ENCODE measurements around the gene TRAPPC8. TPM values are rescaled to one million over a fixed set of nuclear protein-coding genes. Genes with fewer than 3 reads are reported as not detected.

TRAPPC8 gene
- total RNA-seq, 2 experiments from 2014 or later: 22.8 to 23.4 TPM

- CTCF ChIA-PET (ENCODE audit: unreplicated experiment): no interaction called here
- no peaks in the 10 kb centered on the region for H4K20me1 ChIP-seq (ENCODE audit: insufficient read depth, low read length)
- no peaks in the 10 kb centered on the region for H3K4me1 ChIP-seq (ENCODE audit: insufficient read depth, low read length, poor library complexity, severe bottlenecking)
- no peaks in the 10 kb centered on the region for H3K9me2 ChIP-seq (ENCODE audit: insufficient read depth, low read length)
- H2AFZ ChIP-seq (ENCODE audit: low read length): no peak overlapping the region
- no TSS peak for BruUV-seq (replicated peaks)
- TF ChIP-seq EZH2phosphoT487 (IDR thresholded peaks at IDR 0.05; ENCODE audit: borderline replicate concordance, low read depth, low read length) (no peak), CTCF (conservative IDR thresholded peaks at IDR 0.05; ENCODE audit: low read length) (no peak)
- no peaks in the 10 kb centered on the region for H3K36me3 ChIP-seq (ENCODE audit: insufficient read depth, low read length)
- POLR2A ChIA-PET: no interaction called here
- no peak overlapping the region for H3K4me2 ChIP-seq (ENCODE audit: low read length)
- H3K27ac ChIP-seq (ENCODE audit: low read depth, low read length, poor library complexity, severe bottlenecking): no peak overlapping the region
- intact Hi-C loops (cut with micrococcal nuclease; ENCODE audit: unreplicated experiment): no loop called here
- H3K79me2 ChIP-seq (ENCODE audit: insufficient read depth, low read depth, low read length): no peaks in the 10 kb centered on the region
- no peaks in the 10 kb centered on the region for H3K9me3 ChIP-seq (ENCODE audit: low read length)
- no peak overlapping the region for H3K4me3 ChIP-seq (ENCODE audit: low read depth, low read length, poor library complexity, severe bottlenecking)
- DNase-seq (ENCODE audit: low spot score): no peak
Measured at GRCh38 chr18:31793531-31793930, 149.4 kb downstream of the TRAPPC8 start.

GRCh38 chr18:31792580-31792911, 150.4 kb downstream of the TRAPPC8 start:
- no TSS peak for BruUV-seq (replicated peaks)
- Histone ChIP-seq H3K9me2 (ENCODE audit: insufficient read depth, low read length) (no peaks in the 10 kb centered on the region), H3K9me3 (ENCODE audit: low read length) (no peaks in the 10 kb centered on the region), H3K79me2 (ENCODE audit: insufficient read depth, low read depth, low read length) (no peaks in the 10 kb centered on the region), H3K4me3 (ENCODE audit: low read depth, low read length, poor library complexity, severe bottlenecking) (no peak overlapping the region), H3K36me3 (ENCODE audit: insufficient read depth, low read length) (no peaks in the 10 kb centered on the region), H3K4me2 (ENCODE audit: low read length) (no peak overlapping the region), H4K20me1 (ENCODE audit: insufficient read depth, low read length) (no peaks in the 10 kb centered on the region), H3K4me1 (ENCODE audit: insufficient read depth, low read length, poor library complexity, severe bottlenecking) (no peaks in the 10 kb centered on the region), H2AFZ (ENCODE audit: low read length) (no peak overlapping the region), H3K27ac (ENCODE audit: low read depth, low read length, poor library complexity, severe bottlenecking) (no peak overlapping the region)
- TF ChIP-seq CTCF (conservative IDR thresholded peaks at IDR 0.05; ENCODE audit: low read length) (no peak), EZH2phosphoT487 (IDR thresholded peaks at IDR 0.05; ENCODE audit: borderline replicate concordance, low read depth, low read length) (no peak)
- ChIA-PET POLR2A (interaction anchor here (0.6 kb wide), 1 partner anchor 286 kb away, joined by 3 read pairs; no protein-coding TSS in a partner anchor), CTCF (ENCODE audit: unreplicated experiment) (no interaction called here)
- DNase-seq (ENCODE audit: low spot score): no peak
- intact Hi-C loops (cut with micrococcal nuclease; ENCODE audit: unreplicated experiment): no loop called here

GRCh38 chr18:31791817-31792579, 150.9 kb downstream of the TRAPPC8 start:
- Histone ChIP-seq H3K79me2 (ENCODE audit: insufficient read depth, low read depth, low read length) (no peaks in the 10 kb centered on the region), H3K4me1 (ENCODE audit: insufficient read depth, low read length, poor library complexity, severe bottlenecking) (no peaks in the 10 kb centered on the region), H4K20me1 (ENCODE audit: insufficient read depth, low read length) (no peaks in the 10 kb centered on the region), H2AFZ (ENCODE audit: low read length) (no peak overlapping the region), H3K4me3 (ENCODE audit: low read depth, low read length, poor library complexity, severe bottlenecking) (no peak overlapping the region), H3K4me2 (ENCODE audit: low read length) (no peak overlapping the region), H3K9me3 (ENCODE audit: low read length) (no peaks in the 10 kb centered on the region), H3K27ac (ENCODE audit: low read depth, low read length, poor library complexity, severe bottlenecking) (no peak overlapping the region), H3K36me3 (ENCODE audit: insufficient read depth, low read length) (no peaks in the 10 kb centered on the region), H3K9me2 (ENCODE audit: insufficient read depth, low read length) (no peaks in the 10 kb centered on the region)
- CTCF ChIA-PET (ENCODE audit: unreplicated experiment): no interaction called here
- no TSS peak for BruUV-seq (replicated peaks)
- POLR2A ChIA-PET: interaction anchor here (0.6 kb wide), 1 partner anchor 286 kb away, joined by 3 read pairs; no protein-coding TSS in a partner anchor
- DNase-seq (ENCODE audit: low spot score): no peak
- intact Hi-C loops (cut with micrococcal nuclease; ENCODE audit: unreplicated experiment): no loop called here
- TF ChIP-seq EZH2phosphoT487 (IDR thresholded peaks at IDR 0.05; ENCODE audit: borderline replicate concordance, low read depth, low read length): no peak
